NK-92 treated with Interleukin-12 subunit alpha and Interleukin-12 subunit beta, amount 100 ng/mL, for 24 hours (cell line): ENCODE data around the gene ESR1.
"Not testable (repeated sequence)": the region's sequence is repeated elsewhere in the genome, so short reads cannot be mapped to it uniquely, and the experiment has no call there.

Source experiments
- DNase-seq: peaks from one replicate; lab custom pipeline; 2025; lab: John Stamatoyannopoulos, UW

Gene ESR1

DNA sequence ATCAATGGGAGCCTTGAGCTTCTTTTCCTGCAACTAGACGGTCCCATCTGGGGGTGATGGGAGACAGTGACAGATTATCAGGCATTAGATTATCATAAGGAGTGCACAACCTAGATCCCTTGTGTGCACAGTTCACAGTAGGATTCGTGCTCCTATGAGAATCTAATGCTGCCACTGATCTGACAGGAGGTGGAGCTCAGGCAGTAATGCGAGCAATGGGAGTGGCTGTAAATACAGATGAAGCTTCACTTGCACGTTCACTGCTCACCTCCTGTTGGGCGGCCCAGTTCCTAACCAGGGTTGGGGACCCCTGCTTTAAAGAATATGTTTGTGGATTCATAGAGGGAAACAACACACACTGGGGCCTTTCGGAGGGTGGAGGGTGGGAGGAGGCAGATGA is 180.7 kb downstream of the ESR1 start:
- DNase-seq = not testable (repeated sequence)

GRCh38 chr6:151992091-151992490 is 184.6 kb downstream of the ESR1 start:
- no peak for DNase-seq

- DNase-seq = no peak
Observed at GRCh38 chr6:151993364-151993763, 185.9 kb downstream of the ESR1 start.

DNA sequence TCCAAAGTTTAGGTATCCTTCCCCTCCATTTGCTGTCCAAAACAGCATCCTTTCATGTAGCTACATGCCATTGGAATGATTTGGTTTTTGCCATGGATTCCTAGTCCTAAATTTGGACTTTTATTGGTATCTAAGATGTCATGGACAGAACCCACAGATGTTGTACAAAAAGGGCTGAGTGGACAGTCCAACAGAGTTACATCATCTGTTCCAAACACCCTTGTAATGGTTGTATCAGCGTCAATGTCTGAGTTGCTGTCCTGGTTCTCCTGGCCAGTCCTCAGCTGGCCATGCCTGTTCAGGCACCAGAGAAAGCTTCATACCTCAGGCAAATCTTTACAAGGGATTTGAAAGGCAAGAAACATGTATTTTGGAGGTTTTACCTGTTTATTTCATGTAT is 191.3 kb downstream of the ESR1 start:
- no peak for DNase-seq

GRCh38 chr6:151999194-151999593 is 191.7 kb downstream of the ESR1 start:
- no peak for DNase-seq

DNA sequence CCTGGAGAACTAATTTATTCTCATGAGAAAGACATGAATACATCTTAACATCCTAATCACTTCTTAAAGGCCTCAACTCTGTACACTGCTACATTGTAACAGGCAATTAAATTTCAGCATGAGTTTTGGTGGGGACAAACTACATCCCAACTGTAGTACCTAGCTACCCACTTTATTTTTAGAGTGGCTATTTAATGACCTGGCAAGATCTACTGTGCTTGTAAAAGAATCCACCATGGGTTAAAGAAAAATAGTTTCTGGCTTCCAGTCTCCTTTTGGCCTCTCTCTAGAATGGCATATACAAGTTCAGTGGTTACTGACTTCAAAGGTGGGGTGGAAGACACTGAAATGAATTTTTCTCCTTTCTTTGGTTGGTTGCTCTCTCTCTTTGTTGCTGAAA is 193.9 kb downstream of the ESR1 start:
- no peak for DNase-seq

DNA sequence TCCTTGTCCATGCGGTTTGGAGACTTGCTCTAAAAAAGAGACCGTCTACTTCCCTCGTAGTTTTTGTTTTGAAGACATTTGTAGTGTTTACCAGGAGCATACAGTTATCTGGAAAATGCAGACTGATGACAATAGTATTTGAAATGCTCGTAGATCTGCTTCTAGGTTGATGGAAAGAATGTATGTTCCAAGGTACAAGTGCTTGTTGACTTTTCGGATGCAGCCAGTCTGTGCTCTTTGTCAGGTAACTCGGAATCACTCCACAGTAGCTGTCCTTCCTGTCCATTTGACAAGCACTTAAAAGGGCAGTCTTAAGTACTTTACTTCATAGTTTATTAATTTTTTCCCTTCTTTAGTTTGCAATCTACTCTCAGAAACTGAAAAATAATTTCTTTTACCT is 194.8 kb downstream of the ESR1 start:
- DNase-seq = no peak

GRCh38 chr6:152004036-152004566 is 196.6 kb downstream of the ESR1 start:
- DNase-seq = no peak

GRCh38 chr6:152004896-152005295 is 197.4 kb downstream of the ESR1 start:
- DNase-seq = no peak

GRCh38 chr6:152008779-152009178 is 201.3 kb downstream of the ESR1 start:
- no peak for DNase-seq

GRCh38 chr6:152012227-152012626 is 204.7 kb downstream of the ESR1 start:
- no peak for DNase-seq

GRCh38 chr6:152018876-152019275 is 211.4 kb downstream of the ESR1 start:
- DNase-seq = no peak

DNA sequence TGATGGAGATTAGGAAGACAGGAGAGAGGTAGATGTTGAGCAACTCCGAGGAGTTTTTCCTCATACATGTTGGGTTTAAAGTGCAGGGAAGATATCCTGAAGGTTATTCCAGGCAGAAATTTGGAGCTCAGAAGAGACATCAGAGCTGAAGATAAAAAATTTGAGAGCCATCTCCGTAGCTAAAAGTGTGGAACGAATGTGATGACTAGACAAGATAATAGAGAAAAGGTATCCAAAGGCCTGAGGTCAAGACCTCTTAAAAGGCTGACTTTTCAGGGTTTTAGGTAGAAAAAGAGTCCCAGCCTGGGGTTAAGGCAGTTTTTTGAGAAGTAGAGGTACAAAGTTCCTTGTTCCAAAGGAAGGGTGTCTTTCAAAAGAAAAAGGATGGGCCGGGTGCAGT is 214.8 kb downstream of the ESR1 start:
- no peak for DNase-seq

GRCh38 chr6:152023613-152024012 is 216.1 kb downstream of the ESR1 start:
- DNase-seq = no peak

GRCh38 chr6:152026291-152026690 is 218.8 kb downstream of the ESR1 start:
- no peak for DNase-seq

DNA sequence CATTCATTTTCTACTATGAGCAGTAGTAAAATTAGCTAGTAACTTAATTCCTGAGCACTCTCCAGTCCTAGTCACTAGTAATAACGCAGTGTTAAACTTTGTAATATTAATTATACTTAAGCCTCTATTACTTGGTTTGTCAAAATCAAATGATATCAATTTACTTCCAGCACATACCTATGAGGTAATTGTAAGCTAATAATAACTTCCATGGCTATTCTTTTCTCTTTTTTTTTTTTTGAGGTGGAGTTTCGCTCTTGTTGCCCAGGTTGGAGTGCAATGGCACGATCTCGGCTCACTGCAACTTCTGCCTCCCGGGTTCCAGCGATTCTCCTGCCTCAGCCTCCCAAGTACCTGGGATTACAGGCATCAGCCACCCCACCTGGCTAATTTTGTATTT is 219.3 kb downstream of the ESR1 start:
- not testable (repeated sequence) for DNase-seq

- DNase-seq = not testable (repeated sequence)
Observed at GRCh38 chr6:152033765-152034164, 226.3 kb downstream of the ESR1 start.

GRCh38 chr6:152034631-152035030 is 227.1 kb downstream of the ESR1 start:
- DNase-seq = no peak

- DNase-seq = no peak
Observed at GRCh38 chr6:152046118-152046517, 238.6 kb downstream of the ESR1 start.

- DNase-seq = no peak
Observed at GRCh38 chr6:152048921-152049320, 241.4 kb downstream of the ESR1 start.

DNA sequence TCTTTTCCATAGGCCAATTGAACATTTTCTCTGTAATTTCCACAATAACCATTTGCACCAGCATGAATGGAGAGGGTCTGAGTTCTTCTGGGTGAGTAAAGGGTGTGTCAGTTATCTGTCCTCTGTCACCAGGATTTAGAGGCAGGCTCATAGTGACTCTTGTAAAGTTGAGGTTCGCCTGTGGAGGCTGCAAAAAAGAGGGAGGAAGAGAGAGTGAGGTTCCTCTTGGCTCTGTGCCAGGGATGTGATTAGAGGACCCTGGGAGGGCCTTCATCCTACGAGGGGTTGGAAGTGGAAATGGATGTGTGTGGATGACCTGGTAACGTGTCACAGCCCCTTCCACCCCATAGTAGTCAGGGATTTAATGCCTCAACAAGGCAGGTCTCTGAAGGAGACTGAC is 242.0 kb downstream of the ESR1 start:
- no peak for DNase-seq

- DNase-seq = no peak
Observed at GRCh38 chr6:152050451-152051195, 243.1 kb downstream of the ESR1 start.

DNA sequence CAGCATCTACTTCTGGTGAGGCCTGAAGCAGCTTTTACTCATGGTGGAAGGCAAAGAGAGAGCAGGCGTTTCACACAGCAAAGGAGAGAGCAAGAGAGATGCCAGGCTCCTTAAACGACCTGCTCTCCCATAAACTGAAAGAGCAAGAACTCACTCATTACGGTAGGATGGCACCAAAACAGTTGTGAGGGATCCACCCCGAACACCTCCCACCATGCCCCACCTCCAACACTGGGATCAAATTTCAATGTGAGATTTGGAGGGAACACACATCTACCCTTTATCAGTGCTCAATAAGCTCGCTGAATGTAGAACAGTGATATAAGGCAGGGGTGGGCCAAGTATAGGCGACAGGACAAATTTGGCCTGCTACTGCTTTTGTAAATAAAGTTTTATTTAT is 244.6 kb downstream of the ESR1 start:
- DNase-seq = no peak

DNA sequence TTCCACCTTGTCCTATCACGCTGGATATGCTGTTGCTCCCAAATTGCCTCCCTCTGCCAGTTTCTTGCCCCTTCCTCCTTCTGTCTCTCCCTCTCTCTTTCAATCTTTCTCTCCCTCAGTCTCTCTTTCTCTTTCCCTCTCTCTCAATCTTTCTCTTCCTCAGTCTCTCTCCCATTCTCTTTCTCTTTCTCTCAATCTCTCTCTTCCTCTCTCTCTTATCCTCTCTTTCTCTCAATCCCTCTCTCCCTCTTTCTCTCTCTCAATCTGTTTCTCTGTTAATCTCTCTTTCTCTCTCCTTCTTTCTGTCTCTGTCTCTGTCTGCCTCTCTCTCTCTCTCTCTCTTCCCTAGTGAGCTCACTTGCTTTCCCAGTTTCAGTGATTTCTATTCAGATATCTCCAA is 245.8 kb downstream of the ESR1 start:
- DNase-seq = no peak
